ENCODE data around the gene OR4C11.

OR4C11 gene, protein sequence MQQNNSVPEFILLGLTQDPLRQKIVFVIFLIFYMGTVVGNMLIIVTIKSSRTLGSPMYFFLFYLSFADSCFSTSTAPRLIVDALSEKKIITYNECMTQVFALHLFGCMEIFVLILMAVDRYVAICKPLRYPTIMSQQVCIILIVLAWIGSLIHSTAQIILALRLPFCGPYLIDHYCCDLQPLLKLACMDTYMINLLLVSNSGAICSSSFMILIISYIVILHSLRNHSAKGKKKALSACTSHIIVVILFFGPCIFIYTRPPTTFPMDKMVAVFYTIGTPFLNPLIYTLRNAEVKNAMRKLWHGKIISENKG

GRCh38 chr11:55607545-55607944, at the start of gene OR4C11:
OR4C11 (minus strand) TSS chr11:55607645; CDS start chr11:55604373, 3,272 bp downstream.
- no peak for DNase-seq (ENCODE audit: low read depth in 2 of 2)

DNA sequence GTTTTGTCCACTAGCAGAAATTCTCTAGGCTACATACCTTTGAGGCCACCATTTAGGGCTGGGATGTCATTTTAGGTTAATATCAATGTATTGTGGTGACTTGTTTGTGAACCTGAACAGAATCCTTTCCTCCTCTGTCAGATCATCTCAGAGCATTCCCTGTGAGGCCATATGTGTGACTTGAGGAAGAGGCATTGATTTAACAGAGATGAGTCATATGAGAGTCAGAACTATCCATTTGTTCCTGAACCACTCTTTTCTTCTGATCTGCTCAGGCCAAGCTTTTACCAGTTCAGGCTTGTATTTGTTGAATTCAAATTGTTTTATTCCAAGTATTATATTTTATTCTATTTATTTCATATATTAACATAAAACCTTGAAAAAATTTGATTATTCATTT, 47.7 kb upstream of the OR4C11 start:
- no peak for DNase-seq (ENCODE audit: low read depth in 2 of 2)

- DNase-seq (ENCODE audit: low read depth in 2 of 2): no peak
These were observed 45.1 kb upstream of the OR4C11 start for GRCh38 chr11:55652560-55652959.

- DNase-seq (ENCODE audit: low read depth in 2 of 2): no peak
These were observed 40.6 kb upstream of the OR4C11 start, which contains the start of gene OR4S2 for GRCh38 chr11:55648027-55648426. OR4S2 (plus strand) TSS chr11:55648327; CDS start chr11:55650904, 2,577 bp downstream.

- no peak for DNase-seq (ENCODE audit: low read depth in 2 of 2)
These were observed 27.4 kb upstream of the OR4C11 start, which contains the start of gene OR4P4 for GRCh38 chr11:55634813-55635212. OR4P4 (plus strand) TSS chr11:55635113.

GRCh38 chr11:55624531-55624930, 17.1 kb upstream of the OR4C11 start:
- no peak for DNase-seq (ENCODE audit: low read depth in 2 of 2)

- no peak for DNase-seq (ENCODE audit: low read depth in 2 of 2)
These were observed 34.9 kb downstream of the OR4C11 start for GRCh38 chr11:55572548-55572947.

DNA sequence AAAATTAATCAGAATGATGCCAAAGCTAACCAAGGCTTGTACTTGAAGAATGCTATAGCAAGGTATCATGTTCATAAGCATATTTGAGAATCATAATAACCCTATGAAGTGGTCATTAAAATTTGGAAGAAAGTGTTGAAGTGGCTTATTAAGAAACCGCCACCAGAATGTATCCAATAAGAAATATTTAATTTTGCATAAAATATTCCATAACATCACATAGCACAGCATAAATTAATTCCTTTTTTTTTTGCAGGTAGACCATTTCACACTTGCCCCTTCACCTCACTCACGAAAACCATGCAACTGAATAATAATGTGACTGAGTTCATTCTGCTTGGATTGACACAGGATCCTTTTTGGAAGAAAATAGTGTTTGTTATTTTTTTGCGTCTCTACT, 35.6 kb downstream of the OR4C11 start, which contains the start of gene OR4C16:
Gene OR4C16 (plus strand): TSS at position 301 of the 400 bp plus-strand sequence. CDS start 0 bp downstream, at position 301.
- DNase-seq (ENCODE audit: low read depth in 2 of 2): no peak

GRCh38 chr11:55554169-55554568, 53.3 kb downstream of the OR4C11 start, which contains the start of gene OR4C15:
OR4C15 (plus strand) TSS chr11:55554469; CDS start chr11:55554469, 0 bp downstream.
- DNase-seq (ENCODE audit: low read depth in 2 of 2): no peak

Measured in stimulated activated CD8-positive, alpha-beta memory T cell treated with anti-CD3 and anti-CD28 coated beads, Interleukin-15, amount 100 ng/mL, for 4 hours (primary cell).